Measurements from ENCODE around the gene FBP2.

Gene FBP2

GRCh38 chr9:94593459-94594345 is at the start of gene FBP2:
Gene FBP2, minus strand, starts transcription at chr9:94593824. Its CDS starts 98 bp downstream, at chr9:94593726.
- no peak for TF ChIP-seq USF1 (IDR thresholded peaks at IDR 0.05)
- no peak for TF ChIP-seq FOXM1 (IDR thresholded peaks at IDR 0.05; ENCODE audit: borderline replicate concordance, low read depth)
- TF ChIP-seq, protein P1, sequence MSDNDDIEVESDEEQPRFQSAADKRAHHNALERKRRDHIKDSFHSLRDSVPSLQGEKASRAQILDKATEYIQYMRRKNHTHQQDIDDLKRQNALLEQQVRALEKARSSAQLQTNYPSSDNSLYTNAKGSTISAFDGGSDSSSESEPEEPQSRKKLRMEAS (IDR thresholded peaks at IDR 0.05): no peak
- TF ChIP-seq ZBTB7A (IDR thresholded peaks at IDR 0.05; ENCODE audit: low read depth): no peak
- TF ChIP-seq YY1 (IDR thresholded peaks at IDR 0.05; ENCODE audit: low read depth): no peak
- TF ChIP-seq NFIC (IDR thresholded peaks at IDR 0.05): no peak
- no peak for TF ChIP-seq RAD21 (IDR thresholded peaks at IDR 0.05; ENCODE audit: low read depth)
- no peak for TF ChIP-seq EP300 (IDR thresholded peaks at IDR 0.05; ENCODE audit: borderline replicate concordance)
- no peak for TF ChIP-seq EGR1 (IDR thresholded peaks at IDR 0.05)
- TF ChIP-seq TAF1 (IDR thresholded peaks at IDR 0.05; ENCODE audit: low read depth): no peak
- TF ChIP-seq CEBPB (IDR thresholded peaks at IDR 0.05): no peak
- no peak for TF ChIP-seq TCF12 (IDR thresholded peaks at IDR 0.05; ENCODE audit: low read depth)
- no peak for TF ChIP-seq CREB1 (IDR thresholded peaks at IDR 0.05; ENCODE audit: low read depth)
- no peak for TF ChIP-seq TEAD4 (IDR thresholded peaks at IDR 0.05)
- TF ChIP-seq, protein P2, sequence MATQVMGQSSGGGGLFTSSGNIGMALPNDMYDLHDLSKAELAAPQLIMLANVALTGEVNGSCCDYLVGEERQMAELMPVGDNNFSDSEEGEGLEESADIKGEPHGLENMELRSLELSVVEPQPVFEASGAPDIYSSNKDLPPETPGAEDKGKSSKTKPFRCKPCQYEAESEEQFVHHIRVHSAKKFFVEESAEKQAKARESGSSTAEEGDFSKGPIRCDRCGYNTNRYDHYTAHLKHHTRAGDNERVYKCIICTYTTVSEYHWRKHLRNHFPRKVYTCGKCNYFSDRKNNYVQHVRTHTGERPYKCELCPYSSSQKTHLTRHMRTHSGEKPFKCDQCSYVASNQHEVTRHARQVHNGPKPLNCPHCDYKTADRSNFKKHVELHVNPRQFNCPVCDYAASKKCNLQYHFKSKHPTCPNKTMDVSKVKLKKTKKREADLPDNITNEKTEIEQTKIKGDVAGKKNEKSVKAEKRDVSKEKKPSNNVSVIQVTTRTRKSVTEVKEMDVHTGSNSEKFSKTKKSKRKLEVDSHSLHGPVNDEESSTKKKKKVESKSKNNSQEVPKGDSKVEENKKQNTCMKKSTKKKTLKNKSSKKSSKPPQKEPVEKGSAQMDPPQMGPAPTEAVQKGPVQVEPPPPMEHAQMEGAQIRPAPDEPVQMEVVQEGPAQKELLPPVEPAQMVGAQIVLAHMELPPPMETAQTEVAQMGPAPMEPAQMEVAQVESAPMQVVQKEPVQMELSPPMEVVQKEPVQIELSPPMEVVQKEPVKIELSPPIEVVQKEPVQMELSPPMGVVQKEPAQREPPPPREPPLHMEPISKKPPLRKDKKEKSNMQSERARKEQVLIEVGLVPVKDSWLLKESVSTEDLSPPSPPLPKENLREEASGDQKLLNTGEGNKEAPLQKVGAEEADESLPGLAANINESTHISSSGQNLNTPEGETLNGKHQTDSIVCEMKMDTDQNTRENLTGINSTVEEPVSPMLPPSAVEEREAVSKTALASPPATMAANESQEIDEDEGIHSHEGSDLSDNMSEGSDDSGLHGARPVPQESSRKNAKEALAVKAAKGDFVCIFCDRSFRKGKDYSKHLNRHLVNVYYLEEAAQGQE (IDR thresholded peaks at IDR 0.05; ENCODE audit: low read depth): no peak

GRCh38 chr9:94643176-94643575 is 49.6 kb upstream of the FBP2 start:
- TF ChIP-seq CEBPB (IDR thresholded peaks at IDR 0.05) (no peak), EP300 (IDR thresholded peaks at IDR 0.05; ENCODE audit: borderline replicate concordance) (no peak), TCF12 (IDR thresholded peaks at IDR 0.05; ENCODE audit: low read depth) (no peak), ZBTB7A (IDR thresholded peaks at IDR 0.05; ENCODE audit: low read depth) (no peak), YY1 (IDR thresholded peaks at IDR 0.05; ENCODE audit: low read depth) (no peak), TEAD4 (IDR thresholded peaks at IDR 0.05) (no peak), USF1 (IDR thresholded peaks at IDR 0.05) (no peak), EGR1 (IDR thresholded peaks at IDR 0.05) (no peak)
- TF ChIP-seq, protein P1 (IDR thresholded peaks at IDR 0.05): no peak

DNA sequence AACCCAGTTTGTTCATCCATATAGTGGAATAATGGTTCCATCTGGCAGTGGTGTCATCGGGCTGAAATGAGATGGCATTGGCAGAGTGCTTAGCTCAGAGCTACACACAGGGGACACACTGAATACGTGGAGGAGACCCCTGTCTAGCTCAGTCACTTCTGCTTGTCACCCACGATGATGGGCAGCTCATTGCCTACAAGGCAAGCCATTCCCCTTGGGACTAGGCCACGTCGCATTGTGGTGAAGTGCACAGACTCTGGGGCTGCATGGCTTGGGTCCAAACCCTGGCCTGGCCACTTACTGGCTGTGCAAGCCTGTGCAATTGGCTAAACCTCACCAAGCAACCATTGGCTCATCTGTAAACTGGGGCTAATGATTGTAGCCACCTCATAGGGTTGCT is 48.9 kb upstream of the FBP2 start:
- TF ChIP-seq EGR1 (IDR thresholded peaks at IDR 0.05): no peak
- TF ChIP-seq CREB1 (IDR thresholded peaks at IDR 0.05; ENCODE audit: low read depth): no peak
- TF ChIP-seq, protein P2 (IDR thresholded peaks at IDR 0.05; ENCODE audit: low read depth): no peak
- TF ChIP-seq CEBPB (IDR thresholded peaks at IDR 0.05): no peak
- no peak for TF ChIP-seq EP300 (IDR thresholded peaks at IDR 0.05; ENCODE audit: borderline replicate concordance)
- no peak for TF ChIP-seq TCF12 (IDR thresholded peaks at IDR 0.05; ENCODE audit: low read depth)
- TF ChIP-seq USF1 (IDR thresholded peaks at IDR 0.05): no peak
- TF ChIP-seq TAF1 (IDR thresholded peaks at IDR 0.05; ENCODE audit: low read depth): no peak
- no peak for TF ChIP-seq ZBTB7A (IDR thresholded peaks at IDR 0.05; ENCODE audit: low read depth)
- no peak for TF ChIP-seq NFIC (IDR thresholded peaks at IDR 0.05)
- TF ChIP-seq FOXM1 (IDR thresholded peaks at IDR 0.05; ENCODE audit: borderline replicate concordance, low read depth): no peak
- no peak for TF ChIP-seq TEAD4 (IDR thresholded peaks at IDR 0.05)
- no peak for TF ChIP-seq YY1 (IDR thresholded peaks at IDR 0.05; ENCODE audit: low read depth)

- no peak for TF ChIP-seq TAF1 (IDR thresholded peaks at IDR 0.05; ENCODE audit: low read depth)
- TF ChIP-seq CREB1 (IDR thresholded peaks at IDR 0.05; ENCODE audit: low read depth): no peak
- no peak for TF ChIP-seq USF1 (IDR thresholded peaks at IDR 0.05)
- TF ChIP-seq EGR1 (IDR thresholded peaks at IDR 0.05): no peak
- TF ChIP-seq NFIC (IDR thresholded peaks at IDR 0.05): no peak
- TF ChIP-seq TEAD4 (IDR thresholded peaks at IDR 0.05): no peak
- no peak for TF ChIP-seq ZBTB7A (IDR thresholded peaks at IDR 0.05; ENCODE audit: low read depth)
- TF ChIP-seq CEBPB (IDR thresholded peaks at IDR 0.05): no peak
- TF ChIP-seq, protein P2 (IDR thresholded peaks at IDR 0.05; ENCODE audit: low read depth): no peak
- no peak for TF ChIP-seq FOXM1 (IDR thresholded peaks at IDR 0.05; ENCODE audit: borderline replicate concordance, low read depth)
These were observed 46.4 kb upstream of the FBP2 start for GRCh38 chr9:94639999-94640376.
